Melanocyte of skin (primary cell): Measurements from ENCODE around the gene NEBL. TPM values are rescaled to one million over a fixed set of nuclear protein-coding genes. Genes with fewer than 3 reads are reported as not detected.

Experiments
- small RNA-seq, 2 donors: library from RNA; depleted of rRNA; stranded (forward); fragments of <200 nt; gene quantifications; one replicate each; pipeline ENCODE3, GENCODE V24; 2012
- total RNA-seq, 2 donors: library from RNA; depleted of rRNA; stranded (reverse); fragments of >200 nt; gene quantifications; 2 replicates each; pipeline ENCODE4 v1.2.3, GENCODE V29; 2012

NEBL gene
- under 1 TPM; under 0.01 TPM for total RNA-seq

DNA sequence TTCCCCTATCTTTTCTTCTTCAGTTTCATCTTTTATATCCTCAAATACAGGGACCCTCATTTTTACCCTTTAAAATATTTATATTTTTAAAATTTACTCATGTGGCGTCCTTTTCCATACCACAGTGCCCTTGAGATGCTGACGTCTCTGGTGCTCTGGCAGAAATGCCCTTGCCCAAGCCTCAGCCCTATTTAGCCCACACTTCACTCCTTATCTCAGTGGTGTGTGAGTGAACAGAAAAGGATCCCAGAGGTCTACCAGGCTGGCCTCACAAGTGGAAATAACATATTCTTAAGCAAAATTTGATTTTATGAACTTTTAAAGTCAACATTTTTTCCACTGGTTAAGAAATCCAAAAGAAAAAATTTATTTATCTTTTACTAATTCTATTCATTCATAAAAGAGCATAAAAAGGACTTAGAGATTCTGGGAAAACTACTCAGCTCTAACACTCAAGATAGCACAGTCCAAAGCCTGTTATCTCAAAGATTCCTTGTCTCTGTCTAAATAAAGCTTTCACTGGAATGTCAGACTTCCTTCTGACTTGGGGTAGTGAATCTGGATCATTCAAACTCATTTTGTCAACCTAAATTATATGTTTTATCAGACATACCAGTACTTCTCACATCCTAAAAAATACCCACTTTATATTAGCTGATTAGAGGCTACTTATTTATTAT is at the start of gene NEBL:
NEBL (minus strand) TSS at position 166 of the 680 bp plus-strand sequence; CDS start at position 60, 106 bp downstream.

Small RNA genes within 50 kb of the gene (small RNA-seq; reads per million reads assigned to genes)
- 0 reads per million in 2 donors for gene AL157398.1
- 0 reads per million in 2 donors for gene MTND1P21
